H1 (cell line): Measurements from ENCODE around the gene TSG101.

Source experiments
- ASH2L ChIP-seq: fragments of 200-600, 300-600 bp; sonication (generic); IDR thresholded peaks from one replicate; pipeline ENCODE4 v1.7.1; 2017; ENCODE audit warnings: low read length
- ATF2 ChIP-seq: IDR thresholded peaks from 2 replicates; pipeline ENCODE4 v1.6.1; 2012; ENCODE audit warnings: low read length, inconsistent platforms
- CTCF ChIP-seq, 3 experiments: IDR thresholded peaks; 1 replicate in 2 of 3; 2 replicates in 1 of 3; pipeline versions ENCODE4 v1.5.1 to v1.6.1; 2011; ENCODE audit warnings: low read length in 3 of 3, mild to moderate bottlenecking in 3 of 3, inconsistent platforms in 2 of 3, low read depth in 1 of 3, moderate library complexity in 1 of 3; ENCODE audit not compliant: insufficient read depth in 1 of 3; ENCODE audit errors: control extremely low read depth in 1 of 3
- EGR1 ChIP-seq: IDR thresholded peaks from 2 replicates; pipeline ENCODE4 v1.6.1; 2011; ENCODE audit warnings: low read depth, low read length, borderline replicate concordance
- GABPA ChIP-seq: IDR thresholded peaks from 2 replicates; pipeline ENCODE4 v1.6.1; 2011; ENCODE audit warnings: mild to moderate bottlenecking, low read length, moderate library complexity, borderline replicate concordance; ENCODE audit not compliant: insufficient read depth
- KDM1A ChIP-seq: fragments of 200-600, 300-600 bp; sonication (generic); IDR thresholded peaks from 2 replicates; pipeline ENCODE4 v1.7.1; 2016; ENCODE audit warnings: mild to moderate bottlenecking, low read length, borderline replicate concordance
- KDM5A ChIP-seq: fragments of 200-600 bp; IDR thresholded peaks from 2 replicates; pipeline ENCODE4 v1.7.1; 2012; ENCODE audit warnings: mild to moderate bottlenecking, low read length, inconsistent platforms, mixed read lengths
- NANOG ChIP-seq: IDR thresholded peaks from 2 replicates; pipeline ENCODE4 v1.6.1; 2011; ENCODE audit warnings: low read length, low read depth, mild to moderate bottlenecking, inconsistent platforms; ENCODE audit not compliant: insufficient read depth, poor library complexity, severe bottlenecking
- POLR2A ChIP-seq, 2 experiments: IDR thresholded peaks; 1 replicate in 1 of 2; 2 replicates in 1 of 2; pipeline ENCODE4 v1.6.1; 2011; ENCODE audit warnings: low read depth in 2 of 2, low read length in 2 of 2, mild to moderate bottlenecking in 2 of 2; ENCODE audit errors: control extremely low read depth in 1 of 2
- TAF1 ChIP-seq: IDR thresholded peaks from 2 replicates; pipeline ENCODE4 v1.6.1; 2011; ENCODE audit warnings: mild to moderate bottlenecking, low read depth, low read length

- no peak for TF ChIP-seq NANOG
- no peak for TF ChIP-seq POLR2A (IDR thresholded peaks at IDR 0.05; ENCODE audit: control extremely low read depth in 1 of 2, low read depth in 2 of 2, low read length in 2 of 2)
- no peak for TF ChIP-seq CTCF (IDR thresholded peaks at IDR 0.05; ENCODE audit: control extremely low read depth in 1 of 3, insufficient read depth in 1 of 3, low read depth in 1 of 3, low read length in 3 of 3)
- no peak for TF ChIP-seq KDM1A
- no peak for TF ChIP-seq ASH2L
- no peak for TF ChIP-seq EGR1
- TF ChIP-seq TAF1, result no peak
- no peak for TF ChIP-seq KDM5A
- TF ChIP-seq GABPA, result no peak
- TF ChIP-seq ATF2, result no peak
Measured at GRCh38 chr11:18468961-18469360, 57.8 kb downstream of the TSG101 start.
